Gastrocnemius medialis (tissue), 4 donors: ENCODE results near the gene CTBP2. TPM values are rescaled to one million over a fixed set of nuclear protein-coding genes. Genes with fewer than 3 reads are reported as not detected.
A peak's percentile ranks its signal among the peaks of the same experiment; 100 is the strongest.

ENCODE experiments used
- ATAC-seq, 2 donors: fragments of 150-250 bp; one replicate each; pipeline ENCODE4 v1.9.1; 2016
- DNase-seq, 2 donors: peaks; one replicate each; pipeline ENCODE4 v3.0.0-alpha.2; 2019
- H3K27ac ChIP-seq, 4 donors: fragments of 200-600 bp; sonication (generic); 1 replicate in 1 of 4; 2 replicates in 3 of 4; pipeline ENCODE4 v1.5.1; 2016 to 2018; ENCODE audit warnings: mild to moderate bottlenecking in 2 of 4, moderate library complexity in 1 of 4
- H3K27me3 ChIP-seq, 3 donors: fragments of 200-600 bp; sonication (generic) in 2 of 3; 1 replicate in 1 of 3; 2 replicates in 2 of 3; pipeline versions ENCODE4 v1.5.1 to v1.6.0; 2016 to 2019; ENCODE audit warnings: mild to moderate bottlenecking in 1 of 3, moderate library complexity in 1 of 3
- H3K36me3 ChIP-seq, 2 donors: fragments of 200-600 bp; sonication (generic) in 1 of 2; one replicate each; pipeline ENCODE4 v1.5.1; 2017 to 2018
- H3K4me1 ChIP-seq, 2 donors: fragments of 200-600 bp; sonication (generic) in 1 of 2; one replicate each; pipeline ENCODE4 v1.5.1; 2016 to 2017; ENCODE audit warnings: mild to moderate bottlenecking in 2 of 2
- H3K4me3 ChIP-seq, 4 donors: fragments of 200-600 bp; sonication (generic) in 3 of 4; 1 replicate in 1 of 4; 2 replicates in 3 of 4; pipeline ENCODE4 v1.5.1; 2016 to 2019; ENCODE audit warnings: mild to moderate bottlenecking in 2 of 4
- H3K9me3 ChIP-seq, 3 donors: fragments of 200-600 bp; sonication (generic) in 2 of 3; 1 replicate in 1 of 3; 2 replicates in 2 of 3; pipeline ENCODE4 v1.5.1; 2016 to 2019
- CTCF ChIP-seq, 5 experiments: fragments of 450-650 bp in 3 of 5; fragments of 200-600 bp in 2 of 5; sonication (generic) in 2 of 5; IDR thresholded peaks in 4 of 5; conservative IDR thresholded peaks in 1 of 5; 1 replicate in 4 of 5; 2 replicates in 1 of 5; pipeline ENCODE4 v1.5.1; 2016 to 2019; ENCODE audit warnings: antibody characterized with exemption in 5 of 5, mild to moderate bottlenecking in 3 of 5, moderate library complexity in 3 of 5
- POLR2A ChIP-seq, 2 donors: fragments of 450-650 bp; IDR thresholded peaks; one replicate each; pipeline ENCODE4 v1.6.1; 2017; ENCODE audit warnings: antibody characterized with exemption in 2 of 2, mild to moderate bottlenecking in 2 of 2, moderate library complexity in 2 of 2
- in situ Hi-C, 4 donors: fragments of 200-750 bp; cut with MboI; loops; one replicate each; pipeline versions ENCODE4 v1.15.0 to v1.8.0; 2017; ENCODE audit warnings: low sequenced_read_pairs in 4 of 4
- intact Hi-C: fragments of 100-400 bp; cut with DNase I; formaldehyde crosslinking; loops from one replicate; pipeline ENCODE4 v1.15.1; 2023; ENCODE audit warnings: low total_unique reads
- total RNA-seq, 4 donors: library from RNA; depleted of rRNA; stranded (reverse); fragments of >200 nt; gene quantifications; one replicate each; pipeline versions ENCODE4 v1.1.0 to v1.2.3, GENCODE V29; 2016

CTBP2 gene
- total RNA-seq, 4 donors from 2014 or later, result 13.9 to 36.7 (median 21.1) TPM

GRCh38 chr10:125001313-125002046 is 158.9 kb downstream of the CTBP2 start:
- H3K27me3 ChIP-seq, result no peaks in the 10 kb centered on the region
- DNase-seq (peak in 1 of 2 donors; percentile 25), ATAC-seq (no peak)
- peak overlapping the region; percentile 24 to 72 (median 57) for H3K27ac ChIP-seq
- H3K4me1 ChIP-seq, result peaks cover 27 to 52% of the 10 kb centered on the region in 2 donors
- peaks cover 0 to 34% of the 10 kb centered on the region in 2 donors for H3K36me3 ChIP-seq
- in situ Hi-C loops (no loop called here), intact Hi-C loops (no loop called here)
- TF ChIP-seq CTCF (IDR thresholded peaks at IDR 0.05 in 4 of 5, conservative IDR thresholded peaks at IDR 0.05 in 1 of 5), result no peak
- TF ChIP-seq POLR2A (IDR thresholded peaks at IDR 0.05), result no peak
- no peaks in the 10 kb centered on the region for H3K9me3 ChIP-seq
- no peak overlapping the region for H3K4me3 ChIP-seq

GRCh38 chr10:125000366-125001312 is 159.7 kb downstream of the CTBP2 start:
- peaks cover 25 to 46% of the 10 kb centered on the region in 2 donors for H3K4me1 ChIP-seq
- no peak for TF ChIP-seq POLR2A (IDR thresholded peaks at IDR 0.05)
- peaks cover 0 to 40% of the 10 kb centered on the region in 2 donors for H3K36me3 ChIP-seq
- intact Hi-C loops, result no loop called here
- no peaks in the 10 kb centered on the region for H3K9me3 ChIP-seq
- DNase-seq, result peak in 1 of 2 donors; percentile 53
- peak; percentile 5 to 14 for ATAC-seq
- H3K27me3 ChIP-seq, result no peaks in the 10 kb centered on the region
- peak overlapping the region; percentile 42 to 72 (median 64) for H3K27ac ChIP-seq
- no peak overlapping the region for H3K4me3 ChIP-seq
- in situ Hi-C loops, result no loop called here

GRCh38 chr10:124999433-125000365 is 160.7 kb downstream of the CTBP2 start:
- H3K9me3 ChIP-seq, result no peaks in the 10 kb centered on the region
- ATAC-seq, result peak; percentile 18 to 58
- H3K27ac ChIP-seq, result peak overlapping the region; percentile 42 to 72 (median 64)
- H3K4me3 ChIP-seq, result no peak overlapping the region
- TF ChIP-seq CTCF (IDR thresholded peaks at IDR 0.05 in 4 of 5, conservative IDR thresholded peaks at IDR 0.05 in 1 of 5) (no peak), POLR2A (IDR thresholded peaks at IDR 0.05) (no peak)
- H3K27me3 ChIP-seq, result no peaks in the 10 kb centered on the region
- peaks cover 0 to 50% of the 10 kb centered on the region in 2 donors for H3K36me3 ChIP-seq
- in situ Hi-C loops, result loop anchor here in 1 of 4 donors (10.0 kb wide), 1 partner anchor 55 kb away; no protein-coding TSS in a partner anchor
- H3K4me1 ChIP-seq, result peaks cover 25 to 46% of the 10 kb centered on the region in 2 donors
- peak in 1 of 2 donors; percentile 62 for DNase-seq
- intact Hi-C loops, result no loop called here

- peaks cover 0 to 59% of the 10 kb centered on the region in 2 donors for H3K36me3 ChIP-seq
- peaks cover 25 to 40% of the 10 kb centered on the region in 2 donors for H3K4me1 ChIP-seq
- no peaks in the 10 kb centered on the region for H3K27me3 ChIP-seq
- intact Hi-C loops, result no loop called here
- in situ Hi-C loops, result loop anchor here in 1 of 4 donors (10.0 kb wide), 1 partner anchor 56 kb away; no protein-coding TSS in a partner anchor
- TF ChIP-seq POLR2A (IDR thresholded peaks at IDR 0.05), result no peak
- TF ChIP-seq CTCF (IDR thresholded peaks at IDR 0.05 in 4 of 5, conservative IDR thresholded peaks at IDR 0.05 in 1 of 5), result no peak
- DNase-seq, result peak in 1 of 2 donors; percentile 18
- ATAC-seq, result no peak
- no peaks in the 10 kb centered on the region for H3K9me3 ChIP-seq
- H3K27ac ChIP-seq, result peak overlapping the region; percentile 42 to 72 (median 64)
- H3K4me3 ChIP-seq, result no peak overlapping the region
These were observed 161.6 kb downstream of the CTBP2 start for GRCh38 chr10:124998624-124999291.
